ENCODE data around the gene RRP12. TPM values are rescaled to one million over a fixed set of nuclear protein-coding genes. Genes with fewer than 3 reads are reported as not detected.

Gene RRP12
- total RNA-seq, 2 experiments from 2014 or later, result 45.9 to 49.4 TPM

GRCh38 chr10:97327348-97328294 lies 73.5 kb downstream of the RRP12 start:
- intact Hi-C loops (cut with DNase I, micrococcal nuclease), result loop anchor here in 1 of 2 experiments (5.0 kb wide), 1 partner anchor 110 kb away; no protein-coding TSS in a partner anchor
- DNase-seq (no peak), ATAC-seq (peak; percentile 79)
- ChIA-PET POLR2A (no interaction called here), CTCF (interaction anchor here (0.6 to 1.1 kb wide), 5 partner anchors 19 to 139 kb away, joined by 3 to 4 read pairs (median 3); no protein-coding TSS in a partner anchor)
- Mint-ChIP-seq H3K27ac (peak overlapping the region; percentile 74), H3K4me3 (no peak overlapping the region), H3K4me1 (peaks cover 50% of the 10 kb centered on the region), H3K27me3 (no peaks in the 10 kb centered on the region), H3K36me3 (ENCODE audit: low read depth) (peaks cover 8% of the 10 kb centered on the region), H3K9me3 (ENCODE audit: low read depth) (no peaks in the 10 kb centered on the region)

- no peaks in the 10 kb centered on the region for H3K27me3 Mint-ChIP-seq
- H3K36me3 Mint-ChIP-seq (ENCODE audit: low read depth), result peaks cover 8% of the 10 kb centered on the region
- peaks cover 45% of the 10 kb centered on the region for H3K4me1 Mint-ChIP-seq
- ATAC-seq (no peak), DNase-seq (no peak)
- no peak overlapping the region for H3K4me3 Mint-ChIP-seq
- ChIA-PET POLR2A (interaction anchor here (0.6 kb wide), 1 partner anchor 220 kb away, joined by 5 read pairs; no protein-coding TSS in a partner anchor), CTCF (interaction anchor here (1.0 kb wide), 1 partner anchor 8 kb away, joined by 3 read pairs; no protein-coding TSS in a partner anchor)
- intact Hi-C loops (cut with DNase I, micrococcal nuclease), result loop anchor here in 1 of 2 experiments (5.0 kb wide), 1 partner anchor 108 kb away; no protein-coding TSS in a partner anchor
- H3K27ac Mint-ChIP-seq, result no peak overlapping the region
- no peaks in the 10 kb centered on the region for H3K9me3 Mint-ChIP-seq (ENCODE audit: low read depth)
These were observed 75.4 kb downstream of the RRP12 start for GRCh38 chr10:97325754-97326153.

- H3K27ac Mint-ChIP-seq, result no peak overlapping the region
- H3K9me3 Mint-ChIP-seq (ENCODE audit: low read depth), result no peaks in the 10 kb centered on the region
- ATAC-seq (no peak), DNase-seq (no peak)
- H3K4me3 Mint-ChIP-seq, result no peak overlapping the region
- POLR2A ChIA-PET, result no interaction called here
- intact Hi-C loops (cut with DNase I, micrococcal nuclease), result no loop called here
- H3K27me3 Mint-ChIP-seq, result no peaks in the 10 kb centered on the region
- H3K36me3 Mint-ChIP-seq (ENCODE audit: low read depth), result no peaks in the 10 kb centered on the region
- H3K4me1 Mint-ChIP-seq, result peaks cover 42% of the 10 kb centered on the region
- CTCF ChIA-PET, result no interaction called here
These were observed 77.6 kb downstream of the RRP12 start for GRCh38 chr10:97323501-97323900.

- DNase-seq (no peak), ATAC-seq (no peak)
- ChIA-PET CTCF (interaction anchor here (0.6 to 1.2 kb wide), 5 partner anchors 11 to 125 kb away, joined by 3 to 6 read pairs (median 4); no protein-coding TSS in a partner anchor), POLR2A (no interaction called here)
- Mint-ChIP-seq H3K36me3 (ENCODE audit: low read depth) (no peaks in the 10 kb centered on the region), H3K4me3 (no peak overlapping the region), H3K4me1 (peaks cover 33% of the 10 kb centered on the region), H3K27ac (no peak overlapping the region), H3K9me3 (ENCODE audit: low read depth) (no peaks in the 10 kb centered on the region), H3K27me3 (no peaks in the 10 kb centered on the region)
- intact Hi-C loops (cut with DNase I, micrococcal nuclease), result loop anchor here in 1 of 2 experiments (2.0 kb wide), 1 partner anchor 43 kb away; no protein-coding TSS in a partner anchor
These were observed 79.3 kb downstream of the RRP12 start for GRCh38 chr10:97321804-97322190.

DNA sequence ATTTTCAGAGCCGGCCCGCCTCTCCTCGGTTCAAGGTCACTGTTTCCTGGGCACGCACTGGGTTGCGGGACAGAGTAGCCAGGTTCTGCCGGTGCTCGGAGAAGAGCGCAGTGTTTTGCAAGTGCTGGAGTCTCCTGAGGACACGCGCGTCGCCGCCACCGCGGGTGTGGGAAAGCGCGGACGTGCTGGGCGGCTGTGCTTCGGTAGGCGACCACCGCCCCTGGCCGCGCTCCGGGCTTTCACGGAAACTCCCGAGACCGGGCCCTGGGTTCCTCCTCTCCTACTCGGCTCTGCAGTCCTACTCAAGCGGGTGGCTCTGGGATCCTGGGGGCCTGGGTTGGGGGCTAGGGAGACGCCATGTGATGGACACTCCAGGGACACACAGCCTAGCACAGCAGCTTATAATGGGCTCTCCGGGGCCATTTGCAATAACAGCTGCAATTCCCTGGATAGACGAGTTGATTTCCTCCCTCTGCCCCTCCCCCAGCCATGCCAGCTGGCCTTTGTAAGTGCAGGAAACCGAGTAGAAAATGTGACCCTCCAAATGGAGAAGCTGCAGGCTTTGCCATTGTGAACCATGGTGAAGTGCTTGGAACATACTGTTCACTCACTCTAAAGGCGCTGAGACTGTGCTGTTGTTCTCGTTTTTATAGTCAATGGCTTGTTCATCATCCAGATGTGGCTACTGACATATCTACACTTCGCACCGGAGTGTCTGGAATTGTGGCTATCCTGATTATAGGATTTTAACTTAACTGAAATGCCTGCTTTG lies 79.9 kb downstream of the RRP12 start:
- Mint-ChIP-seq H3K27ac (peak overlapping the region; percentile 82), H3K9me3 (ENCODE audit: low read depth) (no peaks in the 10 kb centered on the region), H3K36me3 (ENCODE audit: low read depth) (no peaks in the 10 kb centered on the region), H3K27me3 (no peaks in the 10 kb centered on the region), H3K4me3 (peak overlapping the region; percentile 64), H3K4me1 (peaks cover 31% of the 10 kb centered on the region)
- ATAC-seq, result peak; percentile 5
- POLR2A ChIA-PET, result no interaction called here
- intact Hi-C loops (cut with DNase I, micrococcal nuclease), result loop anchor here in 1 of 2 experiments (2.0 kb wide), 1 partner anchor 42 kb away; no protein-coding TSS in a partner anchor
- CTCF ChIA-PET, result interaction anchor here (0.6 to 1.2 kb wide), 5 partner anchors 12 to 124 kb away, joined by 3 to 6 read pairs (median 4); no protein-coding TSS in a partner anchor
- peak; percentile 31 for DNase-seq

- ChIA-PET POLR2A (interaction anchor here (1.6 to 3.0 kb wide), 2 partner anchors 12 to 28 kb away, joined by 4 to 27 read pairs; partner anchors contain the start of genes ARHGAP19 and FRAT2), CTCF (interaction anchor here (0.7 to 2.3 kb wide), 9 partner anchors 11 to 141 kb away, joined by 3 to 22 read pairs (median 3); partner anchors contain the start of genes FRAT2 and RRP12)
- no peak for ATAC-seq
- Mint-ChIP-seq H3K27me3 (no peaks in the 10 kb centered on the region), H3K4me3 (peak overlapping the region; percentile 64), H3K9me3 (ENCODE audit: low read depth) (no peaks in the 10 kb centered on the region), H3K36me3 (ENCODE audit: low read depth) (no peaks in the 10 kb centered on the region), H3K4me1 (peaks cover 29% of the 10 kb centered on the region), H3K27ac (peak overlapping the region; percentile 82)
- intact Hi-C loops (cut with DNase I, micrococcal nuclease), result loop anchor here in 1 of 2 experiments (1.0 to 2.0 kb wide), 2 partner anchors 14 to 42 kb away; partner anchors contain the start of gene FRAT2
- peak; percentile 48 for DNase-seq
These were observed 80.6 kb downstream of the RRP12 start for GRCh38 chr10:97320480-97321031.

GRCh38 chr10:97319671-97320479 lies 81.3 kb downstream of the RRP12 start:
- CTCF ChIA-PET, result interaction anchor here (0.9 to 2.3 kb wide), 8 partner anchors 12 to 142 kb away, joined by 3 to 22 read pairs (median 4); partner anchors contain the start of genes FRAT2 and RRP12
- Mint-ChIP-seq H3K4me3 (peak overlapping the region; percentile 91), H3K9me3 (ENCODE audit: low read depth) (no peaks in the 10 kb centered on the region), H3K27ac (peak overlapping the region; percentile 82), H3K27me3 (no peaks in the 10 kb centered on the region), H3K36me3 (ENCODE audit: low read depth) (no peaks in the 10 kb centered on the region), H3K4me1 (peaks cover 29% of the 10 kb centered on the region)
- POLR2A ChIA-PET, result interaction anchor here (1.6 to 3.0 kb wide), 2 partner anchors 13 to 28 kb away, joined by 4 to 27 read pairs; partner anchors contain the start of genes ARHGAP19 and FRAT2
- ATAC-seq (peak; percentile 66), DNase-seq (peak; percentile 78)
- intact Hi-C loops (cut with DNase I, micrococcal nuclease), result loop anchor here (1.0 to 5.0 kb wide), 8 partner anchors 14 to 733 kb away; partner anchors contain the start of genes ARHGAP19 (in 2 of the 2), FRAT2 (in 2 of the 2), LCOR (in 1 of the 2) and MMS19 (in 1 of the 2)

DNA sequence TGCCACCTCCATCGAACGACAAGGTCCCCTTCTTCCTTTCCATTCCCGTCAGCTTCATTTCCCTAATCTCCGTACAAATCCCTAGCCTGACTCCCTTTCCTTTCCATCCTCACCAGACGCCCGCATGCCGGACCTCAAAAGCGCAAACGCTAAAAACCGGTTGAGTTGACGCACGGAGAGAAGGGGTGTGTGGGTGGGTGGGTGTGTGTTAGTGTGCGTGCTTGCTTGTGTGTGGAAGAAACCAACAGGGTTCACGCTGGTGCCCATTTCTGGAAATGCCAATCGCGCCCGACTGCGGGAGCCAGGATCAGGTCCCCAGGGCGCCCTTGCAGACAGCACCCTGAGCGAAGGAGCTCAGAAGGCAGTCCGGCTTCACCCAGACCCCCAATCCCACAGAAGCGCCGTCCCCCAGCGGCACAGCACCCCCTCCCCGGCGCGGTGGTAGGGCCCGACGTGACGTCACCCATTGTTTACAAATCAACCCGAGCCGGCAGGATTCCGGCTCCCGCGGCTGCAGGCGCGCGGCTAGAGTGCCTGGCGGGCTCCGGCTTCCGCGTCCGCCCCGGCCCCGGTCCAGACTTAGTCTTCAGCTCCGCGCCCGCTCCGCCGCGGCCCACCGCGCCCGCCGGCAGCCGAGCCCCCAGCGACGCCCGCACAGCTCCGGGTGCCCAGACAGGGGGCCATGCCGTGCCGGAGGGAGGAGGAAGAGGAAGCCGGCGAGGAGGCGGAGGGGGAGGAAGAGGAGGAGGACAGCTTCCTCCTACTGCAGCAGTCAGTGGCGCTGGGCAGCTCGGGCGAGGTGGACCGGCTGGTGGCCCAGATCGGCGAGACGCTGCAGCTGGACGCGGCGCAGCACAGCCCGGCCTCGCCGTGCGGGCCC lies 82.1 kb downstream of the RRP12 start, which contains the start of gene FRAT1:
TSS of gene FRAT1 (plus strand) at position 500 of the 880 bp plus-strand sequence. CDS start at position 683, 183 bp downstream.
- peaks cover 29% of the 10 kb centered on the region for H3K4me1 Mint-ChIP-seq

DNA sequence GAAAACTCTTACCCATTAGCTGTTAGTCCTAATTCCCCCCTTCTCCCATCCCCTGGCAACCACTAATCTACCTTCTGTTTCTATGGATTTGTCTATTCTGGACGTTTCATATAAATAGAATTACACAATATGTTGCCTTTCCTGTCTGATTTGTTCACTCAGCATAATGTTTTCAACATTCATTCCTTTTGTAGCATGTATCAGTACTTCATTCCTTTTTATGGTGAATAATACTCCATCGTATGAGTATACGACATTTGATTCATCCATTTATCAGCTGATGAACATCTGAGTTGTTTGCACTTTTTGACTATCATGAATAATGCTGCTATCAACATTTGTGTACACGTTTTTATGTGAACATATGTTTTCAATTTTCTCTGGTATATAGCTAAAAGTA lies 86.5 kb downstream of the RRP12 start:
- H3K27ac Mint-ChIP-seq, result no peak overlapping the region
- H3K9me3 Mint-ChIP-seq (ENCODE audit: low read depth), result no peaks in the 10 kb centered on the region
- peaks cover 10% of the 10 kb centered on the region for H3K4me1 Mint-ChIP-seq
- no peak overlapping the region for H3K4me3 Mint-ChIP-seq
- no peaks in the 10 kb centered on the region for H3K36me3 Mint-ChIP-seq (ENCODE audit: low read depth)
- intact Hi-C loops (cut with DNase I, micrococcal nuclease), result loop anchor here in 1 of 2 experiments (5.0 kb wide), 1 partner anchor 482 kb away; the partner anchor contains the start of gene LCOR
- ATAC-seq (no peak), DNase-seq (no peak)
- H3K27me3 Mint-ChIP-seq, result no peaks in the 10 kb centered on the region
- ChIA-PET POLR2A (no interaction called here), CTCF (interaction anchor here (0.8 to 1.7 kb wide), 2 partner anchors 17 to 37 kb away, joined by 3 to 6 read pairs; no protein-coding TSS in a partner anchor)

More for the DNA sequence above, 82.1 kb downstream of the RRP12 start, which contains the start of gene FRAT1:
- intact Hi-C loops (cut with DNase I, micrococcal nuclease), result loop anchor here (1.0 to 5.0 kb wide), 7 partner anchors 15 to 732 kb away; partner anchors contain the start of genes ARHGAP19 (in 2 of the 2), FRAT2 (in 1 of the 2), LCOR (in 1 of the 2) and MMS19 (in 1 of the 2)
- POLR2A ChIA-PET, result interaction anchor here (1.6 to 3.0 kb wide), 2 partner anchors 14 to 27 kb away, joined by 4 to 27 read pairs; partner anchors contain the start of genes ARHGAP19 and FRAT2
- Mint-ChIP-seq H3K36me3 (ENCODE audit: low read depth) (no peaks in the 10 kb centered on the region), H3K27ac (peak within 1 kb of the TSS; percentile 99), H3K4me3 (peak within 1 kb of the TSS; percentile 91), H3K9me3 (ENCODE audit: low read depth) (no peaks in the 10 kb centered on the region), H3K27me3 (no peaks in the 10 kb centered on the region)
- DNase-seq, result peak; percentile 92
- CTCF ChIA-PET, result interaction anchor here (0.6 to 2.3 kb wide), 7 partner anchors 10 to 263 kb away, joined by 3 to 22 read pairs (median 4); partner anchors contain the start of genes FRAT2 and RRP12
- ATAC-seq, result peak; percentile 64

Data from activated CD4-positive, alpha-beta T cell treated with anti-CD3 and anti-CD28 coated beads for 36 hours (primary cell).